Hippocampal formation (tissue), 2 donors: Measurements from ENCODE around the gene SREK1IP1.

Experiments used
- DNase-seq, 2 donors: peaks; one replicate each; lab custom pipeline; 2025; lab: John Stamatoyannopoulos, UW

The SREK1IP1 gene

DNA sequence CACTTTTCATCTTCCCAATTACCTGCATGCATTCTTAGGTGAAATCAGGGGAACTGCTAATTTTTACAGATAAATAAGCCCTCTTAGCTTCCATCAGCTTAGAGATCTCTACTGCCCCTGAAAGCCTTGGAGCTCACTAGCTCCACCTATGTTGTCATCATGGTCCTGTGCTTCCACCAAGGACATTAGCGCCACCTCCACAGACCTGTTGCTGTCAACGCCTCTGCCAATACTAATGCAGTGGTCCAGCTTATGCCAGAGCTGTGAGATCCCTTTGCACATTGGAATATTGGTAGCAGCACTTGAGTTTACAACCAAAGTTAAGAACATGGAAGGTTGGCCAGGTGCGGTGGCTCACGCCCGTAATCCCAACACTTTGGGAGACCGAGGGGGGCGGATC, 85.9 kb downstream of the SREK1IP1 start:
- DNase-seq: no peak

DNA sequence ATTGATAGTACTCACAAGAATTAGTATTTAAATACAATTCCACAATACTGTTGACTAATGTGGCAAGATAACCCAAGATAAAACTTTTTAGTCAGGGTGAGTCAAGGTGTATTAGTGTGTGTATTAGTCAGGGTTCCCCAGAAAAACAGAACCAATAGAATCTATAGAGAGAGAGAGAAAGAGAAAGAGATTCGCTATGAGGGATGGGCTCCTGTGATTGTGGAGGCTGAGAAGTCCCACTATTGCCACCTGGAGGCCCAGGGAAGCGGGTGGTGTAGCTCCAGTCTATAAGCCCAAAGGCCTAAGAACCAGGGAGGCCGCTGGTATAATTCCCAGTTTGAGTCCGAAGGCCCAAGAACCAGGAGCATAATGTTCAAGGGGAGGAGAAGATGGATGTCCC, 88.2 kb downstream of the SREK1IP1 start:
- DNase-seq: no peak

DNA sequence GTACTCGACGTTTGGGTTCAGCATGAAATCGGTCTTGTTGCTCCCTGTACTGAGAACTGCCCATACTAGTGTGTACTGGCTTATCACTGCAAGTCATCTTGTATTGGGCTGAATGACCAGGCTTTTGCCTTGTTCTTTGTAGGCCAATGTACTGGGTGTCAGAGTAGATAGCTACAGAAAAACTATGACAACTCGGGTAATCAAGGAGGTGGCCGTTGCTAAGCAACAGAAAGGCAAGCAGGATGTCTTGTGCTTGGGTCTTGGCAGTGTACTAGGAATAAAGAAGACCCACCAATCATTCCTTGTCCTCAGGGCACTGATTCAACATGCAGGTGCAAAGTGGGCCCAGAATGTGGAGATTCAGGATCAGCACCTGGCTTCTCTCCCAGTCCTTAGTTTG, 90.1 kb downstream of the SREK1IP1 start:
- DNase-seq: no peak

DNA sequence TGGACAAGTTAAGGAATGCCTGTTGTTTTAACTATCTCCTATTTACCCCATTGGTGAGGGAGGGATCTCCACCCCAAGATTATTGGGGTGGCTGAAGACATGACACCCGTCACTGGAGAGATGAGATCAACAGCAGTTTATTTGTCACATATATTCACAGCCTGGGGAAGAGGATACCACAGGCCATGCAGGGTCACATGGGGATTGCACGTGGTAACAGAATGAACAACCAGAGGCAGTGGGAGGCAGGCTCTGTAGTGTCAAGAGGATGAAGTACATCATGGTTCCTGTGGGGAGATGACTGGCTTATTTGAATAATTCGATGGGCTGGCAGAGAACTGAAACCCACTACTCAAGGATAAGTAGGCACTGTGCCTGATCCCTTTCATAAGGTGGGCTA, 96.8 kb downstream of the SREK1IP1 start:
- no peak for DNase-seq

DNA sequence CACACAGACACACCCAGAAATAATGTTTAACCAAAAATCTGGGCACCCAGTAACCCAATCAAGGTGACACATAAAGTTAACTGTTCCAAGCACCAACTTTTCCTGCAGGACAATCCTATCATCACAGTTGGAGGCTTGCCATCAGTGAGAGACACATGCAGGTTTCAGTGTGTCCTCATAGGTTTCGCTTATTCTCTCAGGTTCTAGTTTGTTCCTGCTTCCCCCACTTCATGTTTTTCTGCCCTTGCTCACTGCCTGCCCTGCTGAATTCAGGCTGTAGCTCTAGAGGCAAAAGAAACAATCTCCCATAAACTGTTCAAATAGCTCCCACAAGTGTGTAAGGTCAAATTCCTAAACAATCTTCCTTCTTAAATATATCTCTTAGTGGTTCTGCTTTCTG, 98.2 kb downstream of the SREK1IP1 start:
- DNase-seq: no peak
